NT2/D1 (cell line): ENCODE measurements around the gene MCTP1.

Source experiments
- DNase-seq: peaks from one replicate; pipeline ENCODE4 v3.0.0-alpha.2; 2011; ENCODE audit warnings: low read depth, low spot score
- H3K27me3 ChIP-seq: 2 replicates; pipeline ENCODE4 v1.6.0; 2011; ENCODE audit warnings: mild to moderate bottlenecking; ENCODE audit not compliant: insufficient read length, insufficient read depth
- H3K36me3 ChIP-seq: 2 replicates; pipeline ENCODE4 v1.6.1; 2011; ENCODE audit warnings: mild to moderate bottlenecking, low read length, mixed read lengths; ENCODE audit not compliant: insufficient read depth, insufficient read length
- H3K4me1 ChIP-seq: 2 replicates; pipeline ENCODE4 v1.5.1; 2011; ENCODE audit not compliant: insufficient read depth, insufficient read length
- H3K4me3 ChIP-seq: 2 replicates; pipeline ENCODE4 v1.5.1; 2011; ENCODE audit warnings: low read depth; ENCODE audit not compliant: insufficient read length
- H3K9ac ChIP-seq: 2 replicates; pipeline ENCODE4 v1.6.0; 2011; ENCODE audit warnings: low read depth; ENCODE audit not compliant: insufficient read length
- H3K9me3 ChIP-seq: 2 replicates; pipeline ENCODE4 v1.5.1; 2011; ENCODE audit warnings: mild to moderate bottlenecking, low read length; ENCODE audit not compliant: insufficient read depth
- SUZ12 ChIP-seq: IDR thresholded peaks from 2 replicates; pipeline ENCODE4 v1.6.1; 2011; ENCODE audit not compliant: insufficient read length, insufficient read depth; ENCODE audit errors: extremely low read depth
- YY1 ChIP-seq: IDR thresholded peaks from 2 replicates; pipeline ENCODE4 v1.6.1; 2011; ENCODE audit not compliant: insufficient read length, insufficient read depth
- ZNF274 ChIP-seq: IDR thresholded peaks from 2 replicates; pipeline ENCODE4 v1.6.1; 2011; ENCODE audit warnings: mild to moderate bottlenecking, low read depth, low read length

Gene MCTP1

GRCh38 chr5:95229646-95230045 lies 55.2 kb downstream of the MCTP1 start:
- Histone ChIP-seq H3K9ac (no peak overlapping the region), H3K36me3 (no peaks in the 10 kb centered on the region), H3K4me3 (no peak overlapping the region), H3K27me3 (no peaks in the 10 kb centered on the region), H3K9me3 (no peaks in the 10 kb centered on the region), H3K4me1 (no peaks in the 10 kb centered on the region)
- DNase-seq, result no peak
- TF ChIP-seq ZNF274 (no peak), SUZ12 (no peak), YY1 (no peak)

GRCh38 chr5:95224701-95225459 lies 60.0 kb downstream of the MCTP1 start:
- no peak for DNase-seq
- H3K4me3 ChIP-seq, result no peak overlapping the region
- no peaks in the 10 kb centered on the region for H3K36me3 ChIP-seq
- no peaks in the 10 kb centered on the region for H3K9me3 ChIP-seq
- H3K27me3 ChIP-seq, result no peaks in the 10 kb centered on the region
- TF ChIP-seq YY1 (no peak), ZNF274 (no peak), SUZ12 (no peak)
- H3K4me1 ChIP-seq, result no peaks in the 10 kb centered on the region
- H3K9ac ChIP-seq, result no peak overlapping the region

DNA sequence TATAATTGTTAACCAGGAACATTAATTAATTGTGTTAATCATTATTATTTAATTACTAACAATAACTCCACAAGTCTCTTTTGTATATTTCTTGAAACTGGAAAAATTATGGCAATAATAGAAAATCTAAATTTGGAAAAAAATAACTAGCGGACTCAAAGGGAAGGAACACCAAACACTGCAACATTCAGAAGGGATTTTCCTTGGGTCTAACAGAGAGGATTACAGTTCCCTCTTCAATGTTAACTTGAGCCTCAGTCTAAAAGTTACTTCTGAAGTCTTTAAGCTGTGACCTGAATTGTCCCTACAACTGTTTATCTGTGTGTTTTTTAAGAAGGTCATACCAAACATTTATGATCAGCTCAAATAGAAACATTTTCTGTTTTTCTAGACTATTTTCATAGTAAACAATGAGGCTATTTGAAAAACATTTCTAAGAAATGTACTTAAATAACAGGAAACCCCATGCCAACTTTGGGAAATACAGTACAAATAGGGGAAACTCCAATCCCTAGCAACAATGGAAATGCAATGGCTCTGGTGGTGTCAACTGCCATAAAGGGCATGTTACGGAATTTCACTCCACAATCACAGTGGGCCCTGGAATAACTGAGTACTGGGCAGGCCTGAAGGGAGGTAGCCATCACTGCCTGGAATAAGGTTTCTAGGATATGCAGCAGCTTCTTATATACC lies 61.2 kb downstream of the MCTP1 start:
- H3K9me3 ChIP-seq, result no peaks in the 10 kb centered on the region
- H3K4me1 ChIP-seq, result no peaks in the 10 kb centered on the region
- no peak for DNase-seq
- H3K36me3 ChIP-seq, result no peaks in the 10 kb centered on the region
- H3K27me3 ChIP-seq, result no peaks in the 10 kb centered on the region
- H3K9ac ChIP-seq, result no peak overlapping the region
- H3K4me3 ChIP-seq, result no peak overlapping the region
- TF ChIP-seq ZNF274 (no peak), YY1 (no peak), SUZ12 (no peak)

- Histone ChIP-seq H3K9ac (no peak overlapping the region), H3K4me3 (no peak overlapping the region), H3K36me3 (no peaks in the 10 kb centered on the region), H3K27me3 (no peaks in the 10 kb centered on the region), H3K4me1 (no peaks in the 10 kb centered on the region), H3K9me3 (no peaks in the 10 kb centered on the region)
- TF ChIP-seq ZNF274 (no peak), YY1 (no peak)
- DNase-seq, result no peak
Measured at GRCh38 chr5:95222836-95223235, 62.1 kb downstream of the MCTP1 start.

DNA sequence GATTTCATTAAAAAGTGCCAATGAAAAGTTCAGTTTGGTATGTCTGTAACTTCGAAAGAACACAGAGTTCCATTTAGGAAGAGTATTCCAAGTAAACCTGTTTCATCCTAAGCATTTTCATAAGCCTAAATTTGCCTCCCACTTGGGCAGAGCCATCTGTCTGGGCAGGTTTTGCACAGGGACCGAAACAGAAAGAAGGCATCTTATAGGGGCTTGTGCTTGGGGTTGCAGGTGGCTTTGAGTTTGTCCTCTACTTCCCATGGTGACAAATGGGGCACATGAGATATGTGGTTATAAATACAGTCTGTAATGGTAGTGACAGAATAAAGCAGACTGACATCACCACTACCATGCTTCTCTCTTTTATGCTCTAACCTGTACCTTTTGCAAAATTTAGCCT lies 63.7 kb downstream of the MCTP1 start:
- Histone ChIP-seq H3K9me3 (no peaks in the 10 kb centered on the region), H3K36me3 (no peaks in the 10 kb centered on the region), H3K4me1 (no peaks in the 10 kb centered on the region), H3K9ac (no peak overlapping the region), H3K4me3 (no peak overlapping the region), H3K27me3 (no peaks in the 10 kb centered on the region)
- no peak for DNase-seq
- TF ChIP-seq SUZ12 (no peak), ZNF274 (no peak), YY1 (no peak)

DNA sequence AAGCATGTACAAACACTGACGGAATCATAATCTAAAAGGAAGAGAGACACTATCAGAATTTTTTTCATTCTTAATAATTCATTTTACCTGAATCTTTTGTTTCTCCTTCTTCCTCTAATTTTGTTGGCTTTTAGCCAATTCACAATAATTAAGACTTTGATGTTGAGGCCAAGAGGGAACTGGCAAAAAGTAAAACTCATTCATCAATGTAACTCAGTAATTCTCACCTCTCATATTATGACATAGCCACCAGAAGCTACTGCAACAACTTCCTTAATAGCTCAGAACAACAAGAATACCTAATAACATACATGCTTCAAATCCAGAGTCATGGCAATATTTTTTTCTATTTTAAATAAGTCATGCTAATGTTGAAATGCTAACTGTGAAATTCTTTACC lies 64.5 kb downstream of the MCTP1 start:
- no peak overlapping the region for H3K9ac ChIP-seq
- no peak overlapping the region for H3K4me3 ChIP-seq
- H3K27me3 ChIP-seq, result no peaks in the 10 kb centered on the region
- H3K4me1 ChIP-seq, result no peaks in the 10 kb centered on the region
- H3K36me3 ChIP-seq, result no peaks in the 10 kb centered on the region
- no peak for DNase-seq
- no peak for TF ChIP-seq SUZ12
- no peak for TF ChIP-seq ZNF274
- TF ChIP-seq YY1, result no peak
- no peaks in the 10 kb centered on the region for H3K9me3 ChIP-seq

DNA sequence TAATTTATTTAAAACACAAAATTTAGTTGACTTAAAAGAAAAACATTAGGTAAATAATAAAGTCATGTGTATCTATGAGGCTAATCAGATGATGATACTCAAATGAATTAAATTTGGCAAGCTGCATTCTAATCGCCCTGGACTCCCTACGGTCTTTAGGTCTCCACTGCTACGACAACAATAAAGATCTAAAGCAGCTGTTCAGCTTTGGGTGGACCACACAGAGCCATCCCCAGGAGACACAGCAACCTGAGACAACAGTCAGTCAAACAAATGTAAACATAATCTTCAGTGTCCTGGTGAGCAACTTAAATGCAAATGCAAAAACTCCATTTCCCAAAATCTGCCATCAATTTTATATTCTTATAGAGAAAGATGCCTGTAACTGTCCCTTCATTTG lies 65.5 kb downstream of the MCTP1 start:
- H3K4me1 ChIP-seq, result no peaks in the 10 kb centered on the region
- no peaks in the 10 kb centered on the region for H3K9me3 ChIP-seq
- no peak overlapping the region for H3K9ac ChIP-seq
- no peak for TF ChIP-seq SUZ12
- no peak for TF ChIP-seq YY1
- TF ChIP-seq ZNF274, result no peak
- no peaks in the 10 kb centered on the region for H3K27me3 ChIP-seq
- H3K36me3 ChIP-seq, result no peaks in the 10 kb centered on the region
- H3K4me3 ChIP-seq, result no peak overlapping the region
- no peak for DNase-seq
